ENCODE measurements around the gene CYP27C1.
A peak's percentile ranks its signal among the peaks of the same experiment; 100 is the strongest.

Gene CYP27C1

GRCh38 chr2:127150996-127151395 is 69.1 kb downstream of the CYP27C1 start:
- no peak for DNase-seq (ENCODE audit: low spot score)

GRCh38 chr2:127149384-127149783 is 70.7 kb downstream of the CYP27C1 start:
- DNase-seq (ENCODE audit: low spot score), result no peak

- DNase-seq (ENCODE audit: low spot score), result no peak
Observed at GRCh38 chr2:127146820-127147502, 73.1 kb downstream of the CYP27C1 start.

- DNase-seq (ENCODE audit: low spot score), result no peak
Observed at GRCh38 chr2:127146071-127146725, 73.9 kb downstream of the CYP27C1 start.

DNA sequence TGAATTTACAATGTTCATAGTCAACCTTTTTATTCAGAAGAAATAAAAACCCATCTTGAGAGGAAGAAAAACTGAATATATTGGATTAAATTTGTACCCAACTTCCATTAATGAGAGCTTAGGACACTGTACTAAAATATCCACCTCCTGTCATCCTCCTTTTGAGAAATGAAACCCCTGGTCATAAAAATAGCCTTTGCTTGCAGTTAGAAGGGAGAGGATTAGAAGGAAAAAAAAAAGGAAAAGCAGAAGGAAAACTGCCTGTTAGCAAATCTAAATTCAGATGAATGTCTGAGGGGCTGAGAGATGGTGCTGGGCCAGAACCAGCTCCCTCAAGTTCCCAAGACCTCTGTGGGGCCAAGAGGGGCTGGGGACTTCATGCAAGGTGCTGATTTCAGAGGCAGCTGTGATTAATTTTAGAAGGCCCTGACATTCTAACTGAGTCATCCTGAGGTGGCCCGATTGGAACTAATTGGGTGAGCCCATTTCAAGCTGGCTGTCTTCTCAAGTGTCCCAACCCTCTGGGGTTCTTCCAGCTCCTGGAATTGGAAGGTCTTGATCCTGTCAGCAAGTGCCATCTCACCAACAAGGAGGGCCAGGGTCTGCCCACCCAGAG is 74.7 kb downstream of the CYP27C1 start:
- no peak for DNase-seq (ENCODE audit: low spot score)

DNA sequence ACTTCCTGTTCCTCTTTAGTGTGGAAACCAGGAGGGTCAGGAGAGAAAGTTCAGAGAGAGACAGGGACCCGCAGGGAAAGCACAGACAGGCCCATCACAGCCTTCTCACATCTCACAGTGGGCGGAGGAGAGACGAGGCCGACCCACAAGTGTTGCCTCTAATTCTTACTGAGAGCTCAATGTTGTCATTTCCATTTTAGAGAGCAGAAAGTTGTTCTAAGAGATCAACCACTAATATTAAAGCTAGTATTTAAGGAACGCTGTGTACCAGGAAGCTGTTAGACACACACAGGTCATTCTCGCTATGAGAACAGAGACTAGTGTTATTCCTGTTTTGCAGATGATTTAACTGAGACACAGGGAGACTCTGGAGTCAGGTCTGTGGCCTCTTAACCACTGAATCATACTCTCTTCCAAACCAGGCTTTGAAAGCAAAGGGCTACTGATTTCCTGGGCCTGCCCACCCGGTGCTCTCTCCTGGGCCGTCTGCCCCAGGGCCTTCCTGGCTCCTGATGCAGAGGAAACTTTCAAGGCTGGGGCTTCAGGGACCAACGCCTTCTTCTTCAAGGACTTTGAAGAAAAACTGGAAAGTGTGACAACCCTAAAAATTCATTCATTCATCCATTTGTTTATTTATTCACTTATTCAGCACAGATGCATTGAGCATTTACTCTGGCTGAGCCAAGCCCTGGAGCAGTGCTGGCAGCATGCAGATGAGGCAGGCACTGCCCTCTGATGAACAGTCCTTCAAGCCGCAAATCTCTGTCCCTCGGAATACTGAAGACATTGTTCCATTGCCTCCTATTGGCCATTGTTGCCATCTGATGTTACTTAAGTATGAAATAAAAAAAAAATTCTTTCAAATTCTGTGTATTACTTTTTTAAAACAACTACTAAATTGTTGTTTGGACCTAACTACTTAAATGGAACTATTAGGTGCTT is 76.0 kb downstream of the CYP27C1 start:
- peak; percentile 13 for DNase-seq (ENCODE audit: low spot score)

DNA sequence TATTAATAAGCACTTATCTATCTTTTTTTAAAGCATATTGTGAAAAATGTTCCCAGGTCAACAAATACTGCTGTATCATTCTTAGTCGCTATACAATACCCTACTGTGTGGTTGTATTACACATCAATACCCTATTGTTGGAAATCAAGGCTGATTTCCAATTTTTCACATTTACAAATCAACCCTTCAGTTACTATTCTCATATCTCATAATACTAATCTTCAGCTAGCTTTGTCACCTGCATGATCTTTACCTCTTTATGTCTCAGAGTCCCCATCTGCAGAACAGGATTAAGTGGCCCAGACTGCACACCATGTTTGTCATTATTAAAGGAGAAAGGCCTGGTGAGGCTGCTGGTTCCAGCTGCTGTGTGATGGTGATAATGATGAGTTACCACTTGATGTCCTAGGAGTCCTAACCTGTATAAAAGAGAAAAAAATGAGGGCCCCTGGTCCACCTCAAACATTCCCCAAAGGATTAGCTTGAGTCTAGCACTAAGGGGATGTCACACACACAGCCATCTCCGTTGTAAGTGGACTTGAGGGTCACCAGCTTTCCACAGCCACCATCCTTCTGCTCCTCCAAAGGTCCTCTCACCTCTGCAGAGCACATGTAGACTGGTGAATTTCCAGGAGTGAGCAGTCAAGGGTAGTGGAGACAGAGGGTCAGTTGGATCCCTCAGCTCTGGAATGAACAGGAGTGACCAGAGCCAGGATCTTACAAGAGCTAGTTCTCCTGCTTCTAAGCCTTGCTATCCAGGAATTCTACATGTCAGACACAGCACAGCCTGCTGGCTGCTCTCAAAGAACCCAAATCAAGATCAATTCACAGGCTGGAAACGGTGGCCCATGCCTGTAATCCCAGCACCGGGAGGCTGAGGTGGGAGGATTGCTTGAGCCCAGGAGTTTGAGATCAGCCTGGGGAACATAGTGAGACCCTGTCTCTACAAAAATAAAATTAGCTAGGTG is 77.2 kb downstream of the CYP27C1 start:
- DNase-seq (ENCODE audit: low spot score), result no peak

GRCh38 chr2:127140538-127140937 is 79.6 kb downstream of the CYP27C1 start:
- DNase-seq (ENCODE audit: low spot score), result no peak

DNA sequence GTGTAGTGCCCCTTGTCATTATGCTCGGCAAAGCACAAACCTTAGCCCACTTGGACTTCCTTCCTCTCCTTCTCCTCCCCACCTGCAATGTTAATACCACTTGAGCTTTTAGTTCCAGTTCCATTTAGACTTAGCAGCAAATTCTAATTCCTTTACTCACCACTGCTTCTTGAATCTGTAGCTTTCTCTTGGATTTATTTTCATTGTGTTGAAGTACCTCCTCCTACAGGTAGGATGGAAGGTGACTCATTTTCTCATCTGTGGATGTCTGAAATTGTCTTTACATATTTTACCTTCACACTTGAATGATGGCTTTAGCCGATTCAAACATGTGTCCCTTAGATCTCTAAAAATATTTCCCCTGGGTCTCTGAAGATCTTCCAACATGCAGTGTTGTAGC is 80.3 kb downstream of the CYP27C1 start:
- no peak for DNase-seq (ENCODE audit: low spot score)

DNA sequence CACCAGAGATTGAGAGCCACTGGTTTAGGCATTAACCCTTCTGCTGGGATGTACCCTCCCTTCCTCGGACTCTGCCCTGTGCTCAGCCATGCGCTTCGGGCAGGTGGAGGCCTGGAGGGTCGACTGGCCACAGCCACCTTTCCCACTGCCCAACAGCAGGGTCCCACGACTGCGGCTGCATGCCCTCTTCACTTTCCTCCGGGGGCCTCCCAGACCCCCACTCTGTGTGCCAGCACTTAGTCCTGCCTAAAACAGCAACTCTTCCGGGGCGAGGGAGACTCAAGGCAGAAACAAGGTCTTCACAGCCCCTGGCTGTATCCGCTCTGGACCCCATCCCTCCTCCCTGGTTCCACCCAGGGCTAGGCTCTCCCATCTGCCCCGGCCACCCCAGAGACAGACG is 81.8 kb downstream of the CYP27C1 start:
- DNase-seq (ENCODE audit: low spot score), result no peak

- DNase-seq (ENCODE audit: low spot score), result no peak
Observed at GRCh38 chr2:127137741-127138140, 82.4 kb downstream of the CYP27C1 start.

- no peak for DNase-seq (ENCODE audit: low spot score)
Observed at GRCh38 chr2:127137225-127137624, 82.9 kb downstream of the CYP27C1 start.

DNA sequence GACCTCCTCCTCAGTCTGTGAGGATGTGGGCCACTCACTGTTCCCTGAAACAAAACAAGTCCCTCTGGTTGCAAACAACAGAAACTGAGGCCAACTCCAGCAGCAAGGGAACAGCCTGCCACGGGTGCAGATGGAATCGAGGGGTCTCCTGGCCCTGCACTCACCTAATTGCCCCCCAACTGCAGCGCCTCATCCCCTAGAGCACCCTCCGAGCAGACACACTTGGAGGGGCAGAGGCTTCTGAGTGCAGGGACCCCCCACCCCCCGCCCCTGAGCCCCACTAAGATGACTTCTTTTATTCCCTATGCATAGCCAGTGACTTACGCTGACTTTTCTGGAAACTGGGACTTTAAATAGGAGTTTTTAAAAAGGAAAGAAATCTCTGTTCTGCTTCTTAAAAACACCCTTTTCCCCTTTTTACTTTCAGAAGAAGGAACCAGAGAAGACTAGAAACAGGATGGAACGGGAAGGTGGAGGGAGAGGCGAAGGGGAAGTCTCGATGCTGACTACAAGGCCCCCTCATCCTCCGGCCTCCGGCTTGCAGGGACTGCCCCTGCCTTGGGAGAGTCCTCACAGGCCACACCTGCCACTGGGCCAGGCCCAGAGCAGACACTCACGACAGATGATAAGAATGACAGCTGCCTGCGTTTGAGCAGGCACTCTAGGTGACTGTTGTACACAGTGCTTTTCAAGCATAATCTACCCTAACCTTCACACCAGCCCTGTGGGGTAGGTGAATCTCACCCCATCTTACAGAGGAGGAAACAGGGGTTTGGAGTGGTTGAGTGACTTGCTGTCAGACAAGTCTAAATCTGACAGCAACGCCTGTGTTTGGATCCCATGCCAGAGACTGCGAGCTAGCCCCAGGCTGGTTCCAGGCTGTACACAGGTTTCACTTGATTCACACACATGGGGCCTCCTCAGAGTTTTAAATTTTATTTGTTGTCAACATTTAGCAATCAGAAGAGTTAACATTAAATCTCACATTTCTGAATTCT is 85.0 kb downstream of the CYP27C1 start:
- no peak for DNase-seq (ENCODE audit: low spot score)

DNA sequence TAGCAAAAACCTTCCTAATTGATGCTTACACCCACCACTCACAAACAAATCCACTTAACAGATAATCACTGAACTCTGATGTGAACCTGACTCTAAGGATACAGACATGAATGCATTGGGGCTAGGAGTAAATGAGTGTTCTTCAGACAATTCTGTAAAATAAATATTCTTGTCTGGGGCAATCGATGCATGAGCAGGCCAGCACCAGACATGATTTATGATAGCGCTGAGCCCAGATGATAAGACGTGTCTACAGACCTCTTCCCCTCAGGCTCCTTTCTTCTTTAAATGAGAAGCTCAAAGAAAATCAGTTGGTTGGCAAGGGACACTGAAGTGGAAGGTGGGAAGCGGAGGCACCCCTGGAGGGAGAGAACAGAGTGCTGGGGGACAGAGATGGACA is 85.9 kb downstream of the CYP27C1 start:
- DNase-seq (ENCODE audit: low spot score), result no peak

All from cerebellar cortex (tissue), 1 donor.